Karpas-422 (cell line): ENCODE results near the gene TECTA. TPM values are rescaled to one million over a fixed set of nuclear protein-coding genes. Genes with fewer than 3 reads are reported as not detected.
"Not testable (repeated sequence)": the region's sequence is repeated elsewhere in the genome, so short reads cannot be mapped to it uniquely, and the experiment has no call there.

Experiments used
- DNase-seq: peaks from one replicate; pipeline ENCODE4 v3.0.0-alpha.2; 2015
- H2AFZ ChIP-seq: fragments of 200-600 bp; sonication (generic); 2 replicates; pipeline ENCODE4 v1.6.1; 2014; ENCODE audit warnings: antibody characterized with exemption, low read length, mixed read lengths
- H3K27ac ChIP-seq: fragments of 200-600 bp; sonication (generic); 2 replicates; pipeline ENCODE4 v1.5.1; 2014; ENCODE audit warnings: mild to moderate bottlenecking, low read length, moderate library complexity
- H3K27me3 ChIP-seq: fragments of 200-600 bp; sonication (generic); 2 replicates; pipeline ENCODE4 v1.6.1; 2014; ENCODE audit warnings: low read length, mixed read lengths
- H3K36me3 ChIP-seq: fragments of 200-600 bp; sonication (generic); 2 replicates; pipeline ENCODE4 v1.6.1; 2014; ENCODE audit warnings: low read length, mixed read lengths; ENCODE audit not compliant: insufficient read depth
- H3K4me1 ChIP-seq: fragments of 200-600 bp; sonication (generic); 2 replicates; pipeline ENCODE4 v1.6.1; 2014; ENCODE audit warnings: mild to moderate bottlenecking, low read length, mixed read lengths
- H3K4me2 ChIP-seq: fragments of 200-600 bp; sonication (generic); 2 replicates; pipeline ENCODE4 v1.6.1; 2014; ENCODE audit warnings: low read length, low read depth, mild to moderate bottlenecking; ENCODE audit not compliant: poor library complexity, severe bottlenecking
- H3K4me3 ChIP-seq: fragments of 200-600 bp; sonication (generic); 2 replicates; pipeline ENCODE4 v1.5.1; 2014; ENCODE audit warnings: mild to moderate bottlenecking, antibody characterized with exemption, low read length, mixed read lengths
- H3K79me2 ChIP-seq: fragments of 200-600 bp; sonication (generic); 2 replicates; pipeline ENCODE4 v1.6.1; 2014; ENCODE audit warnings: mild to moderate bottlenecking, low read length, mixed read lengths
- H3K9ac ChIP-seq: fragments of 200-600 bp; sonication (generic); 2 replicates; pipeline ENCODE4 v1.6.0; 2014; ENCODE audit warnings: low read length
- H3K9me2 ChIP-seq: fragments of 200-600 bp; sonication (generic), shearing (Covaris generic); replicated peaks from 2 replicates; pipeline ENCODE4 v1.6.0; 2014; ENCODE audit warnings: mild to moderate bottlenecking, low read length, moderate library complexity; ENCODE audit not compliant: insufficient read depth
- H3K9me3 ChIP-seq: fragments of 300-700, 200-600 bp; sonication (generic); 2 replicates; pipeline ENCODE4 v1.6.1; 2014; ENCODE audit warnings: low read length, mixed read lengths
- H4K20me1 ChIP-seq: fragments of 200-600 bp; sonication (generic); 2 replicates; pipeline ENCODE4 v1.6.1; 2014; ENCODE audit warnings: mild to moderate bottlenecking, antibody characterized with exemption, low read length, low read depth; ENCODE audit not compliant: insufficient read depth
- total RNA-seq: library from RNA; depleted of rRNA; stranded (reverse); fragments of >200 nt; shearing (Covaris generic); gene quantifications from 2 replicates; pipeline ENCODE4 v1.2.3, GENCODE V29; 2014; ENCODE audit warnings: low replicate concordance

TECTA gene
- total RNA-seq, 1 experiment from 2014 or later = not detected

DNA sequence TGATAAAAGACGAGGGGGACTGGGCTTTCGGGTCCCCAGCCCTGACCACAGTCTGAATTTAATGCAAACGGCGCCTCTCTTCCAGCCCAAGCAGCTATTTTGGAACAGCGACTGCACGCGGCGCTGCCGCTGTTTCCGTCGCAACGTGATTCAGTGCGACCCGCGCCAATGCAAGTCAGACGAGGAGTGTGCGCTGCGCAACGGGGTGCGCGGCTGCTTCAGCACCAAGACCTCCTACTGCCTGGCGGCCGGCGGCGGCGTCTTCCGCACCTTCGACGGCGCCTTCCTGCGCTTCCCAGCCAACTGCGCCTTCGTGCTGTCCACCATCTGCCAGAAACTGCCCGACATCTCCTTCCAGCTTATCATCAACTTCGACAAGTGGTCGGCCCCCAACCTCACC lies 56.7 kb downstream of the TECTA start:
- no peaks in the 10 kb centered on the region for H3K4me1 ChIP-seq
- H3K9me3 ChIP-seq = no peaks in the 10 kb centered on the region
- no peak overlapping the region for H2AFZ ChIP-seq
- H3K9ac ChIP-seq = no peak overlapping the region
- H3K4me3 ChIP-seq = no peak overlapping the region
- no peaks in the 10 kb centered on the region for H3K9me2 ChIP-seq
- H3K79me2 ChIP-seq = no peaks in the 10 kb centered on the region
- no peaks in the 10 kb centered on the region for H3K36me3 ChIP-seq
- no peaks in the 10 kb centered on the region for H4K20me1 ChIP-seq
- H3K27ac ChIP-seq = no peak overlapping the region
- no peak overlapping the region for H3K4me2 ChIP-seq
- no peak for DNase-seq
- no peaks in the 10 kb centered on the region for H3K27me3 ChIP-seq

DNA sequence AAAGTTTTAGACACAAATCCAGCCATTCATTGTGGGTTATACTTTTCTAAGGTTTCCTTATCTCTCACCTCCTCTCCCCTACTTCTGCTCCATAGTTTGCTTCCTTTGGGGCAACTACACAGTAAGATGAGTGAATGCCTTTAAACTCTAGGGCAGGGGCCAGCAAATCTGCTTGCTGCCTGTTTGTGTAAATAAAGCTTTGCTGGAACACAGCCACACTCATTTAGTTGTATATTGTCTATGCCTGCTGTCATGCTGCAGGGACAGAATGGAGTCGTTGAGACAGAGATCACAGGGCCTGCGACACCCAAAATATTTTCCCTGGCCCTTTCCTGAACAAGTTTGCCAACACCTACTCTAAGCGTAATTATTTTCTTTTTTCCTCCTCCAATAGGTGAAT lies 58.7 kb downstream of the TECTA start:
- Histone ChIP-seq H4K20me1 (no peaks in the 10 kb centered on the region), H3K36me3 (no peaks in the 10 kb centered on the region), H3K79me2 (no peaks in the 10 kb centered on the region), H3K4me3 (no peak overlapping the region), H3K9me2 (no peaks in the 10 kb centered on the region), H2AFZ (no peak overlapping the region), H3K9ac (no peak overlapping the region), H3K4me2 (no peak overlapping the region), H3K9me3 (no peaks in the 10 kb centered on the region), H3K27me3 (no peaks in the 10 kb centered on the region), H3K27ac (no peak overlapping the region), H3K4me1 (no peaks in the 10 kb centered on the region)
- DNase-seq = no peak

DNA sequence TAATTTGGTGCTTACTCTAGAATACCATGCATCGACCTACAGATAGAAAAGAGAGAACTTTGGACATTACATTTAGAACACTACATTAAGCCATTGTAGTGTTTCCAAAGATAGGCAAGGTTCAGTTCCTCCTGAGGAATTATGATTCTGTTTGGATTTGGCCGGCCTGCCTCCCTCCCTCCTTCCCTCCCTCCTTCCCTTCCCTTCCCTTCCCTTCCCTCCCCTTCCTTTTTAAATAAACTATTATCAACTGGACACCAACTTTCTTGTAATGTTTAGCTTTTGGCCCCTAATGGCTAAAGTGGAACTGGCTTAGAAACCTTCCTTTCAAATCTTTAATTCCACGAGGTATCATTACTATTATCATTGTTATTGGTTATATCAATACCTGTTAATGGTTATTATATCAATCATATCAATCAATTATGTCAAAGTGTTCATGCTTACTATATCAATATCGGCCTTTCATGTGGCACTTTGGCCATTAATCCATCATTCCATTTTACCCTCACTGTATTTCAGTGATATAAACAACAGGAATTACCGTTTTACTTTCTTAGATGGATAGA lies 60.4 kb downstream of the TECTA start:
- no peak overlapping the region for H3K4me3 ChIP-seq
- no peak overlapping the region for H2AFZ ChIP-seq
- H3K9me2 ChIP-seq = no peaks in the 10 kb centered on the region
- H3K4me1 ChIP-seq = no peaks in the 10 kb centered on the region
- no peaks in the 10 kb centered on the region for H3K79me2 ChIP-seq
- no peaks in the 10 kb centered on the region for H3K27me3 ChIP-seq
- H3K27ac ChIP-seq = no peak overlapping the region
- no peak overlapping the region for H3K4me2 ChIP-seq
- no peak overlapping the region for H3K9ac ChIP-seq
- no peaks in the 10 kb centered on the region for H3K9me3 ChIP-seq
- no peaks in the 10 kb centered on the region for H4K20me1 ChIP-seq
- no peak for DNase-seq
- H3K36me3 ChIP-seq = no peaks in the 10 kb centered on the region

GRCh38 chr11:121163658-121164308 lies 62.7 kb downstream of the TECTA start:
- no peaks in the 10 kb centered on the region for H3K4me1 ChIP-seq

DNA sequence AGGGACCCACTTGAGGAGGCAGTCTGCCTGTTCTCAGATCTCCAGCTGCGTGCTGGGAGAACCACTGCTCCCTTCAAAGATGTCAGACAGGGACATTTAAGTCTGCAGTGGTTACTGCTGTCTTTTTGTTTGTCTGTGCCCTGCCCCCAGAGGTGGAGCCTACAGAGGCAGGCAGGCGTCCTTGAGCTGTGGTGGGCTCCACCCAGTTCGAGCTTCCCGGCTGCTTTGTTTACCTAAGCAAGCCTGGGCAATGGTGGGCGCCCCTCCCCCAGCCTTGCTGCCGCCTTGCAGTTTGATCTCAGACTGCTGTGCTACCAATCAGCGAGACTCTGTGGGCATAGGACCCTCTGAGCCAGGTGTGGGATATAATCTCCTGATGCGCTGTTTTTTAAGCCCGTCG lies 76.6 kb downstream of the TECTA start:
- not testable (repeated sequence) for DNase-seq, H3K79me2 ChIP-seq, H3K36me3 ChIP-seq, H3K27ac ChIP-seq, H3K9me2 ChIP-seq, H3K4me2 ChIP-seq, H3K9me3 ChIP-seq, H3K4me3 ChIP-seq, H2AFZ ChIP-seq, H3K4me1 ChIP-seq, H4K20me1 ChIP-seq, H3K9ac ChIP-seq, H3K27me3 ChIP-seq

More at GRCh38 chr11:121163658-121164308, 62.7 kb downstream of the TECTA start:
- Histone ChIP-seq H3K79me2 (no peaks in the 10 kb centered on the region), H3K36me3 (no peaks in the 10 kb centered on the region), H3K9me2 (no peaks in the 10 kb centered on the region), H3K27me3 (no peaks in the 10 kb centered on the region), H3K4me3 (no peak overlapping the region), H3K27ac (no peak overlapping the region), H3K9me3 (no peaks in the 10 kb centered on the region), H3K9ac (no peak overlapping the region), H3K4me2 (no peak overlapping the region), H2AFZ (no peak overlapping the region), H4K20me1 (no peaks in the 10 kb centered on the region)
- no peak for DNase-seq

GRCh38 chr11:121179306-121179705 lies 78.3 kb downstream of the TECTA start:
- no peak overlapping the region for H3K27ac ChIP-seq
- no peak overlapping the region for H3K4me3 ChIP-seq
- H3K9ac ChIP-seq = no peak overlapping the region
- no peaks in the 10 kb centered on the region for H3K36me3 ChIP-seq
- no peaks in the 10 kb centered on the region for H3K79me2 ChIP-seq
- no peaks in the 10 kb centered on the region for H3K4me1 ChIP-seq
- DNase-seq = no peak
- no peaks in the 10 kb centered on the region for H3K9me3 ChIP-seq
- H2AFZ ChIP-seq = no peak overlapping the region
- no peaks in the 10 kb centered on the region for H3K9me2 ChIP-seq
- no peak overlapping the region for H3K4me2 ChIP-seq
- H3K27me3 ChIP-seq = no peaks in the 10 kb centered on the region
- no peaks in the 10 kb centered on the region for H4K20me1 ChIP-seq

DNA sequence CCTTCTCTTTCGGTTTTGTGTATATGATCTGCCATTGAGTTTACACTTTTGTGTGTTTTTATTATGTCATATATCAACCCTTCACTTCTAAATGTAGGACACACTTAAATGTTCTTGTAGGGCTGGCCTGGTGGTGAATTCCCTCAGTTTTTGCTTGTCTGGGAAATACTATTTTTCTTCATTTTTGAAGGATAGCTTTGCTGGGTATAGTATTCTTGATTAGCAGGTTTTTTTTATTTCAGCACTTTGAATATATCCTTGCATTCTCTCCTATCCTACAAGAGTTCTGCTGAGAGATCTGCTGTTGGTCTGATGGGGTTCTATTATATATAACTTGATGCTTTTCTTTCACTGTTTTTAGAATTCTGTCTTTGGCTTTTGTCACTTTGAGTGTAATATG lies 79.1 kb downstream of the TECTA start:
- Histone ChIP-seq H2AFZ (no peak overlapping the region), H3K9me3 (no peaks in the 10 kb centered on the region), H3K36me3 (no peaks in the 10 kb centered on the region), H4K20me1 (no peaks in the 10 kb centered on the region), H3K4me2 (no peak overlapping the region), H3K4me3 (no peak overlapping the region), H3K9ac (no peak overlapping the region), H3K27ac (no peak overlapping the region), H3K9me2 (no peaks in the 10 kb centered on the region), H3K79me2 (no peaks in the 10 kb centered on the region), H3K27me3 (no peaks in the 10 kb centered on the region), H3K4me1 (no peaks in the 10 kb centered on the region)
- DNase-seq = no peak

DNA sequence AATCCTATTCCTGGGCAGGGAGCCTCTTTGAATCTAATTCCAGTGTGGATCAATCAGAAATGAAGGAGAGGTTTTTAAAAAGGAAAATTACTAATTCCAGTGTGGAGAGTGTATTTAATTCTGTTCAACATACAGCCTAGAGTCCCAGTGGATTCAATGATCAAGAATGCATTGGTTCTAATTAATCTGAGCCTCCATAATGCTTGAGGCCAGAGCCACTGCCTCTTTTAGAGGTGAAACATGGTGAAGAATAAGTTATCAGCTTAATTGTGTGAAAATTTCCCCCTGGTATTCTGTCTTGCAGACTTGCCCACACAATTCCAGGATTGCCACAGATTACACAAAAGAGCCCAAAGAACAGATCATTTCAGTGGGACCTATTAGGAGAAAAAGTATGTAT lies 87.7 kb downstream of the TECTA start:
- H3K27ac ChIP-seq = no peak overlapping the region
- no peaks in the 10 kb centered on the region for H3K9me3 ChIP-seq
- no peaks in the 10 kb centered on the region for H3K9me2 ChIP-seq
- H3K36me3 ChIP-seq = no peaks in the 10 kb centered on the region
- no peak overlapping the region for H3K9ac ChIP-seq
- H4K20me1 ChIP-seq = no peaks in the 10 kb centered on the region
- no peak overlapping the region for H3K4me3 ChIP-seq
- no peaks in the 10 kb centered on the region for H3K79me2 ChIP-seq
- H2AFZ ChIP-seq = no peak overlapping the region
- H3K4me1 ChIP-seq = no peaks in the 10 kb centered on the region
- no peaks in the 10 kb centered on the region for H3K27me3 ChIP-seq
- no peak overlapping the region for H3K4me2 ChIP-seq
- DNase-seq = no peak
